Measurements from ENCODE around the gene TENT4B.

The TENT4B gene

GRCh38 chr16:50144211-50144610 is 8.9 kb upstream of the TENT4B start:
- no peak overlapping the region for H3K4me3 ChIP-seq (ENCODE audit: low read depth, low read length)
- no peak for DNase-seq (ENCODE audit: low read depth)
- no peak for TF ChIP-seq CTCF (conservative IDR thresholded peaks at IDR 0.05; ENCODE audit: low read depth, low read length)

- DNase-seq (ENCODE audit: low read depth) = no peak
- no peak overlapping the region for H3K4me3 ChIP-seq (ENCODE audit: low read depth, low read length)
- TF ChIP-seq CTCF (conservative IDR thresholded peaks at IDR 0.05; ENCODE audit: low read depth, low read length) = no peak
Measured at GRCh38 chr16:50146479-50147435, 6.3 kb upstream of the TENT4B start.

GRCh38 chr16:50151322-50151721 is 1.8 kb upstream of the TENT4B start:
- no peak overlapping the region for H3K4me3 ChIP-seq (ENCODE audit: low read depth, low read length)
- DNase-seq (ENCODE audit: low read depth) = no peak
- no peak for TF ChIP-seq CTCF (conservative IDR thresholded peaks at IDR 0.05; ENCODE audit: low read depth, low read length)

- TF ChIP-seq CTCF (conservative IDR thresholded peaks at IDR 0.05; ENCODE audit: low read depth, low read length) = no peak
- no peak overlapping the region for H3K4me3 ChIP-seq (ENCODE audit: low read depth, low read length)
Measured at GRCh38 chr16:50151756-50152155, 1.4 kb upstream of the TENT4B start.

GRCh38 chr16:50152351-50152806 is 727 bp upstream of the TENT4B start:
- TF ChIP-seq CTCF (conservative IDR thresholded peaks at IDR 0.05; ENCODE audit: low read depth, low read length) = peak; percentile 2
- DNase-seq (ENCODE audit: low read depth) = peak; percentile 44
- H3K4me3 ChIP-seq (ENCODE audit: low read depth, low read length) = peak overlapping the region; percentile 86

More at GRCh38 chr16:50151756-50152155, 1.4 kb upstream of the TENT4B start:
- DNase-seq (ENCODE audit: low read depth) = no peak

- peak overlapping the region; percentile 77 for H3K4me3 ChIP-seq (ENCODE audit: low read depth, low read length)
- TF ChIP-seq CTCF (conservative IDR thresholded peaks at IDR 0.05; ENCODE audit: low read depth, low read length) = no peak
- DNase-seq (ENCODE audit: low read depth) = peak; percentile 28
Measured at GRCh38 chr16:50153596-50154419, 702 bp downstream of the TENT4B start.

Measured in choroid plexus epithelial cell (primary cell).